ENCODE data around the gene CEP112. TPM values are rescaled to one million over a fixed set of nuclear protein-coding genes. Genes with fewer than 3 reads are reported as not detected.
"Not testable (repeated sequence)": the region's sequence is repeated elsewhere in the genome, so short reads cannot be mapped to it uniquely, and the experiment has no call there.

The CEP112 gene
- total RNA-seq, 1 experiment from 2014 or later = 6.1 TPM

GRCh38 chr17:65809366-65809765 is 382.6 kb downstream of the CEP112 start:
- DNase-seq (ENCODE audit: low spot score) = no peak
- ChIA-PET POLR2A (no interaction called here), CTCF (no interaction called here)
- Mint-ChIP-seq H3K4me3 (no peak overlapping the region), H3K4me1 (no peaks in the 10 kb centered on the region), H3K36me3 (peaks cover 31% of the 10 kb centered on the region), H3K27ac (no peak overlapping the region), H3K27me3 (ENCODE audit: low read depth) (no peaks in the 10 kb centered on the region; the same call in 1 of the 2 replicates), H3K9me3 (peaks cover 54% of the 10 kb centered on the region)
- no peak for ATAC-seq
- TF ChIP-seq TEAD1 (CRISPR knock-in tag; IDR thresholded peaks at IDR 0.05) (no peak), SP1 (CRISPR knock-in tag; conservative IDR thresholded peaks at IDR 0.05) (no peak), USF1 (CRISPR knock-in tag; IDR thresholded peaks at IDR 0.05) (no peak), HMGXB4 (CRISPR knock-in tag; IDR thresholded peaks at IDR 0.05) (no peak), NFE2L1 (CRISPR knock-in tag; IDR thresholded peaks at IDR 0.05) (no peak)

- CTCF ChIA-PET; H3K27me3 Mint-ChIP-seq (ENCODE audit: low read depth); H3K27ac Mint-ChIP-seq; POLR2A ChIA-PET; H3K4me3 Mint-ChIP-seq; H3K4me1 Mint-ChIP-seq; ATAC-seq; DNase-seq (ENCODE audit: low spot score): not testable (repeated sequence)
- Mint-ChIP-seq H3K36me3 (peaks cover 31% of the 10 kb centered on the region), H3K9me3 (peaks cover 55% of the 10 kb centered on the region)
Measured at GRCh38 chr17:65808566-65808965, 383.4 kb downstream of the CEP112 start.

- Mint-ChIP-seq H3K4me3 (no peak overlapping the region), H3K9me3 (peaks cover 67% of the 10 kb centered on the region), H3K4me1 (no peaks in the 10 kb centered on the region), H3K27me3 (ENCODE audit: low read depth) (no peaks in the 10 kb centered on the region; the same call in 1 of the 2 replicates), H3K27ac (no peak overlapping the region), H3K36me3 (peaks cover 38% of the 10 kb centered on the region)
- ChIA-PET POLR2A (no interaction called here), CTCF (no interaction called here)
- ATAC-seq (no peak), DNase-seq (ENCODE audit: low spot score) (no peak)
- TF ChIP-seq ZSCAN18 (CRISPR knock-in tag; IDR thresholded peaks at IDR 0.05) (no peak), CREM (CRISPR knock-in tag; IDR thresholded peaks at IDR 0.05) (no peak), E2F5 (CRISPR knock-in tag; IDR thresholded peaks at IDR 0.05) (no peak), EMX1 (CRISPR knock-in tag; IDR thresholded peaks at IDR 0.05) (no peak), FOXP1 (CRISPR knock-in tag; IDR thresholded peaks at IDR 0.05; ENCODE audit: borderline replicate concordance) (no peak), ZNF219 (CRISPR knock-in tag; IDR thresholded peaks at IDR 0.05; ENCODE audit: borderline replicate concordance) (no peak), HMGXB4 (CRISPR knock-in tag; IDR thresholded peaks at IDR 0.05) (no peak), PREB (CRISPR knock-in tag; IDR thresholded peaks at IDR 0.05; ENCODE audit: borderline replicate concordance) (no peak), MLX (CRISPR knock-in tag; IDR thresholded peaks at IDR 0.05) (no peak), JUN (CRISPR knock-in tag; IDR thresholded peaks at IDR 0.05) (no peak), ZNF532 (CRISPR knock-in tag; IDR thresholded peaks at IDR 0.05; ENCODE audit: borderline replicate concordance) (no peak), USF2 (CRISPR knock-in tag; IDR thresholded peaks at IDR 0.05) (no peak), NFYB (CRISPR knock-in tag; conservative IDR thresholded peaks at IDR 0.05; ENCODE audit: low read depth) (no peak), RORB (CRISPR knock-in tag; IDR thresholded peaks at IDR 0.05) (no peak)
Measured at GRCh38 chr17:65807361-65807760, 384.6 kb downstream of the CEP112 start.

All from WTC11 (cell line).